Measurements from ENCODE around the gene FOXP1. TPM values are rescaled to one million over a fixed set of nuclear protein-coding genes. Genes with fewer than 3 reads are reported as not detected.
"Not testable (repeated sequence)": the region's sequence is repeated elsewhere in the genome, so short reads cannot be mapped to it uniquely, and the experiment has no call there.

Gene FOXP1
- total RNA-seq, 2 experiments from 2014 or later, result 493 to 508 TPM

DNA sequence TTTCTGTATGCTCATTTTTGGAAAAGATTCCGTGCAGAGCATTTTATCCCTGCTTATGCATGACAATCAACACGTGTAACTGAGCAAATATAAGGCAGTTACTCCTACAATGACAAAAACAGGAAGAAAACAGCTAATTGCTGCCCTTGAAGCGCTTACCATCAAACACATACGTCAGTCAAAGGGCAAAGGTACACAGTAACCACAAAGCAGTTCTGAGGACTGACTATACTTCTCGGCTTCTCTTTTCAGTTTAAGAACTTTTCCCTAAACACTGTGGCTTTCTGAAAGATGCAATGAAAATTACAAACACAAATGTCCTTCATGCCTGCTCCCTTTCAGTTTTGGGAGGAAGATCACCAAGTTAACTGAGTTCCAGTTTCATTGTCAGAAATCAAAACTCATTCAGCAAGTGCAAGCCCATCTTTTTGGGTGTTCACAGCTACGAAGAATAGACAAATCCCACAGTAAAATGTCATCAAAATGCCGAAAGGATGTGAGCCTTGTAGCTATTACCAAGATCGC is 602.8 kb downstream of the FOXP1 start:
- peaks cover 75% of the 10 kb centered on the region for H3K36me3 ChIP-seq (ENCODE audit: insufficient read depth, low read length)
- H3K9me3 Mint-ChIP-seq, result no peaks in the 10 kb centered on the region
- peak overlapping the region; percentile 91 for H3K27ac Mint-ChIP-seq
- POLR2A ChIA-PET, result no interaction called here
- H3K27me3 ChIP-seq (ENCODE audit: control insufficient read depth in 1 of 2, insufficient read depth in 2 of 2, low read length in 2 of 2), result no peaks in the 10 kb centered on the region
- intact Hi-C loops (cut with DNase I, micrococcal nuclease), result no loop called here
- H3K9me3 ChIP-seq (ENCODE audit: control insufficient read depth in 1 of 2, insufficient read depth in 1 of 2, low read length in 2 of 2), result no peaks in the 10 kb centered on the region
- no peak overlapping the region for H3K4me3 ChIP-seq (ENCODE audit: low read length)
- peaks cover 10% of the 10 kb centered on the region for H3K4me1 ChIP-seq (ENCODE audit: insufficient read depth, low read length)
- CTCF ChIA-PET, result interaction anchor here (0.9 kb wide), 1 partner anchor 13 kb away, joined by 4 read pairs; no protein-coding TSS in a partner anchor
- peak overlapping the region; percentile 6 to 24 for H3K27ac ChIP-seq (ENCODE audit: low read depth in 1 of 2, low read length in 2 of 2)
- ATAC-seq (ENCODE audit: poor library complexity), result peak; percentile 78
- peaks cover 74% of the 10 kb centered on the region for H3K4me1 Mint-ChIP-seq (ENCODE audit: low read depth)
- H3K4me3 Mint-ChIP-seq, result peak overlapping the region; percentile 26
- DNase-seq, result peak in 3 of 14 experiments; percentile 35 to 56 (median 45)
- TF ChIP-seq, protein P1, sequence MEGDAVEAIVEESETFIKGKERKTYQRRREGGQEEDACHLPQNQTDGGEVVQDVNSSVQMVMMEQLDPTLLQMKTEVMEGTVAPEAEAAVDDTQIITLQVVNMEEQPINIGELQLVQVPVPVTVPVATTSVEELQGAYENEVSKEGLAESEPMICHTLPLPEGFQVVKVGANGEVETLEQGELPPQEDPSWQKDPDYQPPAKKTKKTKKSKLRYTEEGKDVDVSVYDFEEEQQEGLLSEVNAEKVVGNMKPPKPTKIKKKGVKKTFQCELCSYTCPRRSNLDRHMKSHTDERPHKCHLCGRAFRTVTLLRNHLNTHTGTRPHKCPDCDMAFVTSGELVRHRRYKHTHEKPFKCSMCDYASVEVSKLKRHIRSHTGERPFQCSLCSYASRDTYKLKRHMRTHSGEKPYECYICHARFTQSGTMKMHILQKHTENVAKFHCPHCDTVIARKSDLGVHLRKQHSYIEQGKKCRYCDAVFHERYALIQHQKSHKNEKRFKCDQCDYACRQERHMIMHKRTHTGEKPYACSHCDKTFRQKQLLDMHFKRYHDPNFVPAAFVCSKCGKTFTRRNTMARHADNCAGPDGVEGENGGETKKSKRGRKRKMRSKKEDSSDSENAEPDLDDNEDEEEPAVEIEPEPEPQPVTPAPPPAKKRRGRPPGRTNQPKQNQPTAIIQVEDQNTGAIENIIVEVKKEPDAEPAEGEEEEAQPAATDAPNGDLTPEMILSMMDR (IDR thresholded peaks at IDR 0.05), result no peak
- peaks cover 100% of the 10 kb centered on the region for H3K36me3 Mint-ChIP-seq (ENCODE audit: low read depth)
- no peaks in the 10 kb centered on the region for H3K27me3 Mint-ChIP-seq

DNA sequence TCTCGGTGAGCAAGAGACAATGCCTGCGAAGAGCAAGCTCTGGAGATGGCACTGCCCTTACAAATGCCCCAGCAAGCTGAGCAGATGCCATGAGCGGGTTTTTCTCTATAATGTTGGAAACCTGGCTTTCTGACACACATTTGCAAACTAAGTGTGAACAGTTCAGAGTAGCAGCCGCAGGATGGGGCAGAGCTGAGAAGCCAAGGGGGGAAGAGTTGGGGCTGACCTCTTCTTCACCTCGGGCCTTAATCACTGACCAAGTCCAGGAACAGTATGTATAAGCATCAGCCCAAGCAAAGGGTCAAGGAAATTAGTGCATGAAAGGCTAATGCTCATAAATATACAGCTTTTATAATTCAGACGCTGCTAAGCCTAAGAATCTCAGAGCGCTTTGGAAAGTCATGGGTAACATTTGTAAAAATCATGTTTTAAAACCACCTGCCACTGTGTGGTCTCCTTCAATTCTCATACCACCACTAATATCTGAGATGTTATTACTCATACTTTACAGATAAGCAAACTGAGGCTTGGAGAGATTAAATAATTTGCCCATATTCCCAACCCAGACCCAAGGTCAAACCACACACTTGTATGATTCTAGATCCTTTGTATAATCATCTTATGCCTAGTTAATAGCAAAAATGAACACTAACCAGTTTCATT is 603.4 kb downstream of the FOXP1 start:
- CTCF ChIA-PET, result no interaction called here
- no peaks in the 10 kb centered on the region for H3K27me3 Mint-ChIP-seq
- intact Hi-C loops (cut with DNase I, micrococcal nuclease), result loop anchor here in 1 of 2 experiments (10.0 kb wide), 1 partner anchor 605 kb away; the partner anchor contains the start of gene FOXP1

DNA sequence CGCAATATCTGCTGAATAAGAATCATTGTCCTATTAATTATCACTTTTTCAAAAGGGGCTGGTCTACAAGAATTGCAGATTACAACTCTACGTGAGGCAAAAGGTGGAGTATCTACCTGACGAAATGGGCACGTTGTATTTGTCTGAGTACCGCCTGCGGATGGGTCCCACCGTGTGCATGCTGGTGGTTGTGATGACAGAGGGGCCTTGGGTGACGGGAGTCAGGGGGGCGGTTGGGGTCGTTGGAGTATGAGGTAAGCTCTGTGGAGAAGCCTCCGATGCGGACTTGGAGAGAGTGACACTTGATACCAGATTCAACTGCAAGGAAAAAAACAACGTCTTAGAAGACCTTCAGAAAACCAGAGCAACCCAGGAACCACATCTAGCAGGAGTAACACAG is 605.8 kb downstream of the FOXP1 start:
- Histone ChIP-seq H3K27me3 (ENCODE audit: control insufficient read depth in 1 of 2, insufficient read depth in 2 of 2, low read length in 2 of 2) (no peaks in the 10 kb centered on the region), H3K4me1 (ENCODE audit: insufficient read depth, low read length) (peaks cover 6% of the 10 kb centered on the region), H3K36me3 (ENCODE audit: insufficient read depth, low read length) (peaks cover 75% of the 10 kb centered on the region), H3K4me3 (ENCODE audit: low read length) (no peak overlapping the region), H3K9me3 (ENCODE audit: control insufficient read depth in 1 of 2, insufficient read depth in 1 of 2, low read length in 2 of 2) (no peaks in the 10 kb centered on the region), H3K27ac (ENCODE audit: low read depth in 1 of 2, low read length in 2 of 2) (no peak overlapping the region)
- no peak for DNase-seq
- H3K4me1 Mint-ChIP-seq (ENCODE audit: low read depth), result peaks cover 48% of the 10 kb centered on the region
- ATAC-seq (ENCODE audit: poor library complexity), result no peak
- peaks cover 100% of the 10 kb centered on the region for H3K36me3 Mint-ChIP-seq (ENCODE audit: low read depth)
- no peaks in the 10 kb centered on the region for H3K9me3 Mint-ChIP-seq
- ChIA-PET CTCF (interaction anchor here (1.0 kb wide), 1 partner anchor 12 kb away, joined by 3 read pairs; no protein-coding TSS in a partner anchor), POLR2A (no interaction called here)
- peak overlapping the region; percentile 76 for H3K27ac Mint-ChIP-seq
- H3K4me3 Mint-ChIP-seq, result no peak overlapping the region
- TF ChIP-seq, protein P1 (IDR thresholded peaks at IDR 0.05), result no peak
- no peaks in the 10 kb centered on the region for H3K27me3 Mint-ChIP-seq
- intact Hi-C loops (cut with DNase I, micrococcal nuclease), result loop anchor here in 1 of 2 experiments (10.0 kb wide), 1 partner anchor 607 kb away; the partner anchor contains the start of gene FOXP1

More for the DNA sequence above, 603.4 kb downstream of the FOXP1 start:
- ATAC-seq (ENCODE audit: poor library complexity) (no peak), DNase-seq (no peak)
- Histone ChIP-seq H3K4me3 (ENCODE audit: low read length) (no peak overlapping the region), H3K27me3 (ENCODE audit: control insufficient read depth in 1 of 2, insufficient read depth in 2 of 2, low read length in 2 of 2) (no peaks in the 10 kb centered on the region), H3K4me1 (ENCODE audit: insufficient read depth, low read length) (peaks cover 10% of the 10 kb centered on the region), H3K27ac (ENCODE audit: low read depth in 1 of 2, low read length in 2 of 2) (peak overlapping the region; percentile 6 to 24), H3K9me3 (ENCODE audit: control insufficient read depth in 1 of 2, insufficient read depth in 1 of 2, low read length in 2 of 2) (no peaks in the 10 kb centered on the region), H3K36me3 (ENCODE audit: insufficient read depth, low read length) (peaks cover 75% of the 10 kb centered on the region)
- POLR2A ChIA-PET, result no interaction called here
- TF ChIP-seq, protein P1 (IDR thresholded peaks at IDR 0.05), result no peak
- Mint-ChIP-seq H3K4me3 (peak overlapping the region; percentile 26), H3K4me1 (ENCODE audit: low read depth) (peaks cover 72% of the 10 kb centered on the region), H3K27ac (peak overlapping the region; percentile 91), H3K9me3 (no peaks in the 10 kb centered on the region), H3K36me3 (ENCODE audit: low read depth) (peaks cover 100% of the 10 kb centered on the region)

DNA sequence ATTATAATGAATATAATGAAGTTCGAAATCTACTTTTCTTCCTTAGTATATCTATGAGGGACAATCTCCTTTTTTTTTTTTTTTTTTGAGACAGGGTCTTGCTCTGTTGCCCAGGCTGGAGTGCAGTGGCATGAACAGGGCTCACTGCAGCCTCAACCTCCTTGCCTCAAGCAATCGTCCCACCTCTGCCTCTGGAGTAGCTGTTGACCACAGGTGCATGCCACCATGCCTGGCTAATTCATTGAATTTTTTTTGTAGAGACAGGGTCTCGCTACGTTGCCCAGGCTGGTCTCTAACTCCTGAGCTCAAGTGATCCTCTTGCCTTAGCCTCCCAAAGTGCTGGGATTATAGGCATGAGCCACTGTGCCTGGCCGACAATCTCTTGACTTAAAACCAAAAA is 607.5 kb downstream of the FOXP1 start:
- H3K27me3 Mint-ChIP-seq; H3K4me3 Mint-ChIP-seq; H3K27me3 ChIP-seq (ENCODE audit: control insufficient read depth in 1 of 2, insufficient read depth in 2 of 2, low read length in 2 of 2); H3K4me1 ChIP-seq (ENCODE audit: insufficient read depth, low read length); H3K9me3 ChIP-seq (ENCODE audit: control insufficient read depth in 1 of 2, insufficient read depth in 1 of 2, low read length in 2 of 2); CTCF ChIA-PET; DNase-seq; H3K4me3 ChIP-seq (ENCODE audit: low read length); H3K9me3 Mint-ChIP-seq; ATAC-seq (ENCODE audit: poor library complexity); H3K27ac ChIP-seq (ENCODE audit: low read depth in 1 of 2, low read length in 2 of 2): not testable (repeated sequence)
- peaks cover 30% of the 10 kb centered on the region for H3K4me1 Mint-ChIP-seq (ENCODE audit: low read depth)
- H3K27ac Mint-ChIP-seq, result peak overlapping the region; percentile 64
- POLR2A ChIA-PET, result interaction anchor here (0.9 to 1.4 kb wide), 2 partner anchors 13 to 155 kb away, joined by 3 read pairs; no protein-coding TSS in a partner anchor
- intact Hi-C loops (cut with DNase I, micrococcal nuclease), result loop anchor here in 1 of 2 experiments (10.0 kb wide), 1 partner anchor 609 kb away; the partner anchor contains the start of gene FOXP1
- H3K36me3 Mint-ChIP-seq (ENCODE audit: low read depth), result peaks cover 100% of the 10 kb centered on the region
- H3K36me3 ChIP-seq (ENCODE audit: insufficient read depth, low read length), result peaks cover 90% of the 10 kb centered on the region
